HepG2 (cell line): ENCODE results near the gene SUB1. TPM values are rescaled to one million over a fixed set of nuclear protein-coding genes. Genes with fewer than 3 reads are reported as not detected.

Experiments
- BRD4 ChIP-seq: sonication (generic); formaldehyde crosslinking; IDR thresholded peaks from 2 replicates; pipeline ENCODE4 v1.4.0; 2020; ENCODE audit warnings: missing genetic modification reagents
- E2F5 ChIP-seq: sonication (generic); formaldehyde crosslinking; conservative IDR thresholded peaks from 2 replicates; pipeline ENCODE4 v1.4.0; 2020; ENCODE audit warnings: missing genetic modification reagents
- GLMP ChIP-seq: sonication (generic); formaldehyde crosslinking; IDR thresholded peaks from 2 replicates; pipeline ENCODE4 v1.9.0; 2021; ENCODE audit warnings: missing genetic modification reagents, mild to moderate bottlenecking, borderline replicate concordance
- GPN1 ChIP-seq: sonication (generic); formaldehyde crosslinking; IDR thresholded peaks from 2 replicates; pipeline ENCODE4 v1.5.1; 2020; ENCODE audit warnings: missing genetic modification reagents, borderline replicate concordance
- JUND ChIP-seq: sonication (generic); formaldehyde crosslinking; IDR thresholded peaks from 2 replicates; pipeline ENCODE4 v1.8.0; 2022; ENCODE audit warnings: mild to moderate bottlenecking, missing genetic modification reagents
- KDM6A ChIP-seq: IDR thresholded peaks from 2 replicates; pipeline ENCODE4 v1.6.1; 2016; ENCODE audit warnings: low read depth
- NFYB ChIP-seq: sonication (generic); formaldehyde crosslinking; IDR thresholded peaks from 2 replicates; pipeline ENCODE4 v1.4.0; 2020; ENCODE audit warnings: missing genetic modification reagents
- TCF12 ChIP-seq, 2 experiments: fragments of 450-650 bp in 1 of 2; sonication (generic) in 1 of 2; formaldehyde crosslinking in 1 of 2; IDR thresholded peaks; 2 replicates each; pipeline versions ENCODE4 v1.6.1 to v1.8.0; 2017 to 2022; ENCODE audit warnings: antibody characterized with exemption in 1 of 2, mild to moderate bottlenecking in 1 of 2, missing genetic modification reagents in 1 of 2, moderate library complexity in 1 of 2
- TFDP1 ChIP-seq: IDR thresholded peaks from 2 replicates; pipeline ENCODE4 v1.6.1; 2016; ENCODE audit warnings: missing compliant biosample characterization, missing genetic modification reagents, borderline replicate concordance
- THAP9 ChIP-seq: sonication (generic); formaldehyde crosslinking; IDR thresholded peaks from 2 replicates; pipeline ENCODE4; 2020; ENCODE audit warnings: missing genetic modification reagents, mild to moderate bottlenecking, borderline replicate concordance
- YEATS4 ChIP-seq: sonication (generic); formaldehyde crosslinking; IDR thresholded peaks from 2 replicates; pipeline ENCODE4 v1.4.0; 2020; ENCODE audit warnings: missing genetic modification reagents, borderline replicate concordance
- ZBTB39 ChIP-seq: sonication (generic); formaldehyde crosslinking; IDR thresholded peaks from 2 replicates; pipeline ENCODE4 v1.5.0; 2020; ENCODE audit warnings: missing genetic modification reagents
- ZFP36L2 ChIP-seq: sonication (generic); formaldehyde crosslinking; IDR thresholded peaks from 2 replicates; pipeline ENCODE4 v1.4.0; 2020; ENCODE audit warnings: missing genetic modification reagents
- ZGPAT ChIP-seq: IDR thresholded peaks from 2 replicates; pipeline ENCODE4 v1.6.1; 2016; ENCODE audit warnings: mild to moderate bottlenecking
- ZKSCAN5 ChIP-seq: sonication (generic); formaldehyde crosslinking; IDR thresholded peaks from 2 replicates; pipeline ENCODE4 v1.5.1; 2020; ENCODE audit warnings: mild to moderate bottlenecking, missing genetic modification reagents
- ZNF510 ChIP-seq: sonication (generic); formaldehyde crosslinking; IDR thresholded peaks from 2 replicates; pipeline ENCODE4 v1.4.0; 2020; ENCODE audit warnings: low read depth, mild to moderate bottlenecking, missing genetic modification reagents
- ZNF547 ChIP-seq: sonication (generic); formaldehyde crosslinking; IDR thresholded peaks from 2 replicates; pipeline ENCODE4 v1.5.1; 2020; ENCODE audit warnings: mild to moderate bottlenecking, missing genetic modification reagents
- ZNF570 ChIP-seq: sonication (generic); formaldehyde crosslinking; IDR thresholded peaks from 2 replicates; pipeline ENCODE4 v1.4.0; 2020; ENCODE audit warnings: mild to moderate bottlenecking, missing genetic modification reagents, borderline replicate concordance
- ZNF670 ChIP-seq: sonication (generic); formaldehyde crosslinking; IDR thresholded peaks from 2 replicates; pipeline ENCODE4 v1.8.0; 2022; ENCODE audit warnings: mild to moderate bottlenecking, missing genetic modification reagents, borderline replicate concordance
- polyA plus RNA-seq, 8 experiments: library from polyadenylated mRNA; depleted of rRNA in 3 of 8; stranded (reverse) in 7 of 8; unstranded in 1 of 8; fragments of >200 nt; fragmentation: Illumina TruSeq in 4 of 8; extraction: Trizol in 4 of 8; gene quantifications; 2 replicates each; pipeline versions ENCODE4 v1.2.1 to v1.2.3, GENCODE V29; 2011 to 2016; ENCODE audit warnings: low read depth in 4 of 8, missing spikeins in 1 of 8, mixed read lengths in 1 of 8; ENCODE audit not compliant: insufficient read depth in 1 of 8
- total RNA-seq, 5 experiments: library from RNA; depleted of rRNA; stranded (reverse); fragments of >200 nt; fragmentation: Illumina TruSeq; extraction: Trizol; gene quantifications; 2 replicates each; pipeline ENCODE4 v1.2.3, GENCODE V29; 2016; ENCODE audit warnings: low read depth in 1 of 5

The SUB1 gene
- total and polyA plus RNA-seq, 2 of the 13 experiments (the other 11 are each of a cell fraction or from before 2014, with no cell fraction given) = 182 to 693 TPM

- no peak for TF ChIP-seq ZNF547 (CRISPR knock-in tag)
- TF ChIP-seq THAP9 = peak; percentile 66; the same call in 1 of the 2 replicates
- no peak for TF ChIP-seq ZNF670
- no peak for TF ChIP-seq ZNF510 (CRISPR knock-in tag)
- peak; percentile 74; the same call in 1 of the 2 replicates for TF ChIP-seq ZGPAT (CRISPR knock-in tag)
- no peak for TF ChIP-seq E2F5 (CRISPR knock-in tag)
- no peak for TF ChIP-seq ZBTB39
- no peak; the same call in 1 of the 2 replicates for TF ChIP-seq ZFP36L2 (CRISPR knock-in tag)
- no peak for TF ChIP-seq ZNF570 (CRISPR knock-in tag)
- TF ChIP-seq GLMP (CRISPR knock-in tag) = no peak
- no peak for TF ChIP-seq GPN1 (CRISPR knock-in tag)
- no peak for TF ChIP-seq JUND
- no peak for TF ChIP-seq KDM6A (CRISPR knock-in tag)
- TF ChIP-seq YEATS4 (CRISPR knock-in tag) = no peak
- no peak for TF ChIP-seq ZKSCAN5
- TF ChIP-seq NFYB (CRISPR knock-in tag) = peak; percentile 49
- no peak for TF ChIP-seq TCF12 (IDR thresholded peaks at IDR 0.05)
- no peak for TF ChIP-seq TCF12 (CRISPR knock-in tag; IDR thresholded peaks at IDR 0.05)
- peak; percentile 49; the same call in 1 of the 2 replicates for TF ChIP-seq TFDP1 (CRISPR knock-in tag)
- TF ChIP-seq BRD4 (CRISPR knock-in tag) = 0 out of 2 replicates have a peak, but pooled peaks have one; percentile 54
Observed at GRCh38 chr5:32585446-32586275, at the start of gene SUB1 (continued).
